ENCODE data around the gene CLSTN2.

DNA sequence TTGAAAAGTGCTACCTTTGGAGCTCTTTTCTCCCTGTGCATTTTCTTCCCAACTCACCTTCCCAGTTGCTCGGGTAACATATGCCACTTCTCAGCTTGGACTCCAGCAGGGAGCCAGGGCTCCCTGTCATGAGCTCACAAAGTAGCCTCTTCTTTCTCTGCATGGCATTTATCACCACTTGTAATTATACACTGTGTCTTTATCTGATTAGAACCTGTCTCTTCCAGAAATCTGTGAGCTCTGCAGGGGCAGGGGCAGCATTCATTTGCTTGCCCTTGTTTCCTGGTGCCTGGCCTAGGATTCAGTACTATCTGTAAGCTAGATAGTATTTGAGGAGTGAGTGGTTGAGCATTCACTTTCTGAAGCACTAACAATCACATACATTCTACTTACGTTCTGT is 100.9 kb downstream of the CLSTN2 start:
- TF ChIP-seq, protein P1, sequence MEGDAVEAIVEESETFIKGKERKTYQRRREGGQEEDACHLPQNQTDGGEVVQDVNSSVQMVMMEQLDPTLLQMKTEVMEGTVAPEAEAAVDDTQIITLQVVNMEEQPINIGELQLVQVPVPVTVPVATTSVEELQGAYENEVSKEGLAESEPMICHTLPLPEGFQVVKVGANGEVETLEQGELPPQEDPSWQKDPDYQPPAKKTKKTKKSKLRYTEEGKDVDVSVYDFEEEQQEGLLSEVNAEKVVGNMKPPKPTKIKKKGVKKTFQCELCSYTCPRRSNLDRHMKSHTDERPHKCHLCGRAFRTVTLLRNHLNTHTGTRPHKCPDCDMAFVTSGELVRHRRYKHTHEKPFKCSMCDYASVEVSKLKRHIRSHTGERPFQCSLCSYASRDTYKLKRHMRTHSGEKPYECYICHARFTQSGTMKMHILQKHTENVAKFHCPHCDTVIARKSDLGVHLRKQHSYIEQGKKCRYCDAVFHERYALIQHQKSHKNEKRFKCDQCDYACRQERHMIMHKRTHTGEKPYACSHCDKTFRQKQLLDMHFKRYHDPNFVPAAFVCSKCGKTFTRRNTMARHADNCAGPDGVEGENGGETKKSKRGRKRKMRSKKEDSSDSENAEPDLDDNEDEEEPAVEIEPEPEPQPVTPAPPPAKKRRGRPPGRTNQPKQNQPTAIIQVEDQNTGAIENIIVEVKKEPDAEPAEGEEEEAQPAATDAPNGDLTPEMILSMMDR (IDR thresholded peaks at IDR 0.05 in 8 of 11, conservative IDR thresholded peaks at IDR 0.05 in 3 of 11): no peak
- no peak for TF ChIP-seq POLR2A (IDR thresholded peaks at IDR 0.05)
